Measurements from ENCODE around the gene GDF10. TPM values are rescaled to one million over a fixed set of nuclear protein-coding genes. Genes with fewer than 3 reads are reported as not detected.

Gene GDF10
- total and polyA plus RNA-seq, 7 donors, result 0.03 to 0.58 (median 0.14) TPM; not detected in 2

GRCh38 chr10:47291682-47292081, 8.3 kb upstream of the GDF10 start:
- no peak for TF ChIP-seq CTCF (IDR thresholded peaks at IDR 0.05)
- DNase-seq (no peak), ATAC-seq (no peak)
- 35 to 51% (median 50%) methylated on average over 3 of the region's 3 CpGs for WGBS, 3 donors
- Histone ChIP-seq H3K9me3 (no peaks in the 10 kb centered on the region), H3K27me3 (ENCODE audit: insufficient read depth in 3 of 3, low read length in 2 of 3) (peaks cover 0 to 4% (median 0%) of the 10 kb centered on the region in 3 donors), H3K36me3 (ENCODE audit: insufficient read depth in 1 of 2, low read depth in 1 of 2) (no peaks in the 10 kb centered on the region), H3K27ac (no peak overlapping the region), H3K4me3 (no peak overlapping the region), H3K4me1 (no peaks in the 10 kb centered on the region)
- intact Hi-C loops (cut with DNase I), result no loop called here

- TF ChIP-seq CTCF (IDR thresholded peaks at IDR 0.05), result no peak
- WGBS, 3 donors, result 91 to 94% (median 93%) methylated on average over 9 of the region's 9 CpGs
- ATAC-seq, result no peak
- H3K4me1 ChIP-seq, result no peaks in the 10 kb centered on the region
- H3K27ac ChIP-seq, result no peak overlapping the region
- no peak for DNase-seq
- H3K27me3 ChIP-seq (ENCODE audit: insufficient read depth in 3 of 3, low read length in 2 of 3), result peaks cover 0 to 4% (median 0%) of the 10 kb centered on the region in 3 donors
- H3K4me3 ChIP-seq, result no peak overlapping the region
- no peaks in the 10 kb centered on the region for H3K36me3 ChIP-seq (ENCODE audit: insufficient read depth in 1 of 2, low read depth in 1 of 2)
- no peaks in the 10 kb centered on the region for H3K9me3 ChIP-seq
- intact Hi-C loops (cut with DNase I), result no loop called here
Measured at GRCh38 chr10:47294057-47294456, 5.9 kb upstream of the GDF10 start.

GRCh38 chr10:47294501-47294900, 5.5 kb upstream of the GDF10 start:
- 89 to 94% (median 91%) methylated on average over 5 of the region's 5 CpGs for WGBS, 3 donors
- DNase-seq, result no peak

GRCh38 chr10:47295411-47295810, 4.6 kb upstream of the GDF10 start:
- no peak for TF ChIP-seq CTCF (IDR thresholded peaks at IDR 0.05)
- intact Hi-C loops (cut with DNase I), result no loop called here
- Histone ChIP-seq H3K36me3 (ENCODE audit: insufficient read depth in 1 of 2, low read depth in 1 of 2) (no peaks in the 10 kb centered on the region), H3K27ac (no peak overlapping the region), H3K4me1 (no peaks in the 10 kb centered on the region), H3K27me3 (ENCODE audit: insufficient read depth in 3 of 3, low read length in 2 of 3) (peaks cover 0 to 14% (median 0%) of the 10 kb centered on the region in 3 donors), H3K4me3 (no peak overlapping the region), H3K9me3 (no peaks in the 10 kb centered on the region)
- 84 to 89% (median 84%) methylated on average over 5 of the region's 5 CpGs for WGBS, 3 donors
- no peak for DNase-seq
- ATAC-seq, result no peak

More at GRCh38 chr10:47294501-47294900, 5.5 kb upstream of the GDF10 start:
- Histone ChIP-seq H3K9me3 (no peaks in the 10 kb centered on the region), H3K27ac (no peak overlapping the region), H3K4me1 (no peaks in the 10 kb centered on the region), H3K36me3 (ENCODE audit: insufficient read depth in 1 of 2, low read depth in 1 of 2) (no peaks in the 10 kb centered on the region), H3K4me3 (no peak overlapping the region), H3K27me3 (ENCODE audit: insufficient read depth in 3 of 3, low read length in 2 of 3) (peaks cover 0 to 5% (median 0%) of the 10 kb centered on the region in 3 donors)
- TF ChIP-seq CTCF (IDR thresholded peaks at IDR 0.05), result no peak
- no peak for ATAC-seq
- intact Hi-C loops (cut with DNase I), result no loop called here
